Measurements from ENCODE around the gene SNTA1.

Gene SNTA1

DNA sequence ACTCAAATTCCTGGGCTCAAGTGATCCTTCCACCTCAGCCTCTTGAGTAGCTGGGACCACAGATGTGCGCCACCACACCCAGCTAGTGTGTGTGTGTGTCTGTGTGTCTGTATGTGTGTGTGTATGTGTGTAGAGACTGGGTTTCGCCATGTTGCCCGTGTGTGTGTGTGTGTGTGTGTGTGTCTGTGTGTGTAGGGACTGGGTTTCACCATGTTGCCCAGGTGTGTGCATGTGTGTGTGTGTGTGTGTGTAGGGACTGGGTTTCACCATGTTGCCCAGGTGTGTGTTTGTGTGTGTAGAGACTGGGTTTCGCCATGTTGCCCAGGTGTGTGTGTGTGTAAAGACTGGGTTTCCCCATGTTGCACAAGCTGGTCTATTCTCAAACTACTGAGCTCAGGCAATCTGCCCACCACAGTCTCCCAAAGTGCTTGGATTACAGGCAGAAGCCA is 70.5 kb downstream of the SNTA1 start:
- H4K8ac ChIP-seq (ENCODE audit: low read depth, low read length) = no peak overlapping the region
- H2BK5ac ChIP-seq (ENCODE audit: low read depth, low read length, poor library complexity) = no peak overlapping the region

DNA sequence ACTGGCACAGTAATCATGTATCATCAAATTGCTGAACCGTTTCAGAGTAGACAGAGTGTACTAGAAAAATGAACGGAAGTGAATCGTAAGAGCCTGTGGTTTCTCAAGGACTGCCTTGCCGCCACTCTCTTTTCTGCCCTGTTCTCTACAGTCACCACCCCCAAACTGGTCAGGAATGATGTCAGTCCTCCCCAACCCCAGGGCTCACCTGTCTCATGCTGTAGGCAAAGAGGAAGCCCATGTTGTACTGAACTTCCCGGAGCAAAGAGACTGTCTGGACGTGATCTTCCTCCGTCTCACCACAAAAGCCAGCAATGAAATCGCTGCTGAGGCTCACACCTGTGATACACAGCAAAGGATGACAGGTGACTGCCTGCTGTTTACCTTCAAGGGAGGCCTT is 73.3 kb downstream of the SNTA1 start:
- H3K18ac ChIP-seq (ENCODE audit: low read length) = no peak overlapping the region
- no CpG with 5 or more reads among the region's 8 CpGs for WGBS (ENCODE audit: extremely low coverage, insufficient coverage, insufficient read length)
- no peak overlapping the region for H4K91ac ChIP-seq (ENCODE audit: low read depth, low read length)
- H3K4me2 ChIP-seq (ENCODE audit: low read length) = no peak overlapping the region
- H3K4me1 ChIP-seq (ENCODE audit: control insufficient read depth in 1 of 2, insufficient read depth in 2 of 2, low read length in 2 of 2) = no peaks in the 10 kb centered on the region
- no peak overlapping the region for H3K14ac ChIP-seq (ENCODE audit: low read length)
- H4K12ac ChIP-seq (ENCODE audit: low read depth, low read length) = no peak overlapping the region
- no peak overlapping the region for H4K8ac ChIP-seq (ENCODE audit: low read depth, low read length)
- no peak overlapping the region for H3K4me3 ChIP-seq (ENCODE audit: low read depth, low read length)
- no peak overlapping the region for H2AFZ ChIP-seq (ENCODE audit: insufficient read depth, low read length, poor library complexity)
- no peaks in the 10 kb centered on the region for H3K9me3 ChIP-seq (ENCODE audit: insufficient read depth, low read depth, low read length)
- no peak for DNase-seq
- H3K23ac ChIP-seq (ENCODE audit: low read length) = no peak overlapping the region
- H2AK5ac ChIP-seq (ENCODE audit: low read length) = no peak overlapping the region
- H2BK120ac ChIP-seq (ENCODE audit: insufficient read depth, low read length, poor library complexity) = no peak overlapping the region
- H2BK12ac ChIP-seq (ENCODE audit: low read length) = no peak overlapping the region
- no peak overlapping the region for H3K9ac ChIP-seq (ENCODE audit: low read length)
- H3K79me2 ChIP-seq (ENCODE audit: control insufficient read depth, insufficient read depth, low read length, poor library complexity) = no peaks in the 10 kb centered on the region
- no peak overlapping the region for H3K4ac ChIP-seq (ENCODE audit: low read depth, low read length)
- no peak overlapping the region for H3K27ac ChIP-seq (ENCODE audit: low read depth, low read length)
- H2BK5ac ChIP-seq (ENCODE audit: low read depth, low read length, poor library complexity) = no peak overlapping the region
- H3K36me3 ChIP-seq (ENCODE audit: control insufficient read depth in 1 of 2, insufficient read depth in 2 of 2, low read length in 2 of 2) = peaks cover 21 to 31% of the 10 kb centered on the region in 2 experiments
- no peaks in the 10 kb centered on the region for H3K79me1 ChIP-seq (ENCODE audit: low read length)
- no peaks in the 10 kb centered on the region for H3K27me3 ChIP-seq (ENCODE audit: insufficient read depth, low read length)

More for the DNA sequence above, 70.5 kb downstream of the SNTA1 start:
- DNase-seq = no peak
- WGBS (ENCODE audit: extremely low coverage, insufficient coverage, insufficient read length) = no CpG with 5 or more reads among the region's 4 CpGs
- Histone ChIP-seq H3K23ac (ENCODE audit: low read length) (no peak overlapping the region), H3K79me1 (ENCODE audit: low read length) (no peaks in the 10 kb centered on the region), H3K36me3 (ENCODE audit: control insufficient read depth in 1 of 2, insufficient read depth in 2 of 2, low read length in 2 of 2) (peaks cover 15 to 30% of the 10 kb centered on the region in 2 experiments), H3K4me2 (ENCODE audit: low read length) (no peak overlapping the region), H3K4me1 (ENCODE audit: control insufficient read depth in 1 of 2, insufficient read depth in 2 of 2, low read length in 2 of 2) (no peaks in the 10 kb centered on the region), H2BK12ac (ENCODE audit: low read length) (no peak overlapping the region), H4K12ac (ENCODE audit: low read depth, low read length) (no peak overlapping the region), H3K9me3 (ENCODE audit: insufficient read depth, low read depth, low read length) (no peaks in the 10 kb centered on the region), H3K27me3 (ENCODE audit: insufficient read depth, low read length) (no peaks in the 10 kb centered on the region), H3K18ac (ENCODE audit: low read length) (no peak overlapping the region), H2AK5ac (ENCODE audit: low read length) (no peak overlapping the region), H3K27ac (ENCODE audit: low read depth, low read length) (no peak overlapping the region), H3K79me2 (ENCODE audit: control insufficient read depth, insufficient read depth, low read length, poor library complexity) (no peaks in the 10 kb centered on the region), H3K9ac (ENCODE audit: low read length) (no peak overlapping the region), H3K4me3 (ENCODE audit: low read depth, low read length) (no peak overlapping the region), H3K4ac (ENCODE audit: low read depth, low read length) (no peak overlapping the region), H3K14ac (ENCODE audit: low read length) (no peak overlapping the region), H2BK120ac (ENCODE audit: insufficient read depth, low read length, poor library complexity) (no peak overlapping the region), H4K91ac (ENCODE audit: low read depth, low read length) (no peak overlapping the region), H2AFZ (ENCODE audit: insufficient read depth, low read length, poor library complexity) (no peak overlapping the region)

DNA sequence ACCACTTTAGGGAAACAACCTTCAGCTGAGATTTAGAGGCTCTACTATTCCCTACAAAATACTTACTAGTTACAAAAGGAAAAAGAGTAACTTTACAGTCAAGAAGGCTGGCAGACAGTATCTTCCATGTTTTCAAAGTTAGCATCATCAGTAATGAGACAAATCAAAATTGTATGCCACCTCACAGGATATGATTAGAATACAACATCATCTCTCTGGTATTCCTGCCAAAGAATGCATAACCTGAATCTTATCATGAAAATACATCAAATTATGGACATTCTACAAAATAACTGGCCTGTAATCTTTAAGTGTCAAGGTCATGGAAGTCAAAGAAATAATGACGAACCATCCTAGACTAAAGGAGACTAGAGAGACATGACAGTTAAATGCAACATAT is 80.7 kb downstream of the SNTA1 start:
- H3K4ac ChIP-seq (ENCODE audit: low read depth, low read length) = no peak overlapping the region
- H3K27ac ChIP-seq (ENCODE audit: low read depth, low read length) = no peak overlapping the region
- no CpG with 5 or more reads among the region's 1 CpG for WGBS (ENCODE audit: extremely low coverage, insufficient coverage, insufficient read length)
- no peak overlapping the region for H3K14ac ChIP-seq (ENCODE audit: low read length)
- no peak overlapping the region for H3K4me2 ChIP-seq (ENCODE audit: low read length)
- no peaks in the 10 kb centered on the region for H3K79me2 ChIP-seq (ENCODE audit: control insufficient read depth, insufficient read depth, low read length, poor library complexity)
- no peak overlapping the region for H3K9ac ChIP-seq (ENCODE audit: low read length)
- no peak overlapping the region for H2BK120ac ChIP-seq (ENCODE audit: insufficient read depth, low read length, poor library complexity)
- no peak overlapping the region for H2BK5ac ChIP-seq (ENCODE audit: low read depth, low read length, poor library complexity)
- no peak overlapping the region for H3K18ac ChIP-seq (ENCODE audit: low read length)
- H4K8ac ChIP-seq (ENCODE audit: low read depth, low read length) = no peak overlapping the region
- no peak overlapping the region for H4K91ac ChIP-seq (ENCODE audit: low read depth, low read length)
- no peaks in the 10 kb centered on the region for H3K27me3 ChIP-seq (ENCODE audit: insufficient read depth, low read length)
- H3K4me3 ChIP-seq (ENCODE audit: low read depth, low read length) = no peak overlapping the region
- H2AFZ ChIP-seq (ENCODE audit: insufficient read depth, low read length, poor library complexity) = no peak overlapping the region
- H3K79me1 ChIP-seq (ENCODE audit: low read length) = no peaks in the 10 kb centered on the region
- H3K9me3 ChIP-seq (ENCODE audit: insufficient read depth, low read depth, low read length) = no peaks in the 10 kb centered on the region
- peak in 1 of 2 donors; percentile 34 for DNase-seq
- no peaks in the 10 kb centered on the region for H3K4me1 ChIP-seq (ENCODE audit: control insufficient read depth in 1 of 2, insufficient read depth in 2 of 2, low read length in 2 of 2)
- no peak overlapping the region for H3K23ac ChIP-seq (ENCODE audit: low read length)
- no peak overlapping the region for H2AK5ac ChIP-seq (ENCODE audit: low read length)
- peaks cover 27 to 34% of the 10 kb centered on the region in 2 experiments for H3K36me3 ChIP-seq (ENCODE audit: control insufficient read depth in 1 of 2, insufficient read depth in 2 of 2, low read length in 2 of 2)
- no peak overlapping the region for H2BK12ac ChIP-seq (ENCODE audit: low read length)
- H4K12ac ChIP-seq (ENCODE audit: low read depth, low read length) = no peak overlapping the region

DNA sequence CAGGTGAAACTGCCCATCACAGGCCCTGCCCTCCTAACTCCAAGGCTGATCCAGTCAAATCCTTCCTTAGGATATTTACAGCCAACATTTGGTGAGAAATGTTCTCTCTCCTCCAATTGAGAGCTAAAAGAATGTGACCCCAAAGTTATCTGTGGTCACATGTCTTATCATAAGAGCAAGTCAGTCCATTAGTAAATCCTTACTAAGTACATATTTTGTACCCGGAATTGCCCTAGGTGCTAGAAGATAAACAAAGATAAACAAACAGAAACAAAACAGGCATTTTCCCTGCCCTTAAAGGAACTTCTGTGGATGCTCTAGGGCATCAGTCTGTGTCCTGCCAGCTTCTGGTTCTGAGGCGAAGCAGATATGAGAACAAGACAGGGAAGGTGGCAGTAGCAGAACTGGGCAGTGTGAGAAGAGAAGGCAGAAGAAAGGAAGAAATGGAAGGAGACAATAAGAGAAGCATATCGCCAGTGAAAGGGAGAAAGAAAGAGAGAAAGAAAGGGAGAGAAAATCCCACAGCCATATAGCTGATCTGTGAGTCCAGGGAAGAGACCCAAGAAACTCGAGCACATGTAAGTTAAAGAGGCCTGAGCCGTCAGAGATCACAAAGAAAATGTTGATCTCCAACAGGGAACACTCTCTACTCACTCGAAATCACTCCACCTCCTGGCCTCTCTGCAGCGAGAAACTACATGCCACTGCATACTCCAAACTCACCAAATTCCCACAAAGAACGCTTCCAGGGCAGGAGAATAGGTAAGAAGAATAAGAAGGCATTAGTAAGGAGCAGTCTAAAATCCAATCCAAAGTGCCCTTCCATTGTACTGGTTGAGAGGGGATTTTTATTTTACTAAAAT is 83.9 kb downstream of the SNTA1 start:
- no peak overlapping the region for H3K27ac ChIP-seq (ENCODE audit: low read depth, low read length)
- H3K14ac ChIP-seq (ENCODE audit: low read length) = no peak overlapping the region
- no peak overlapping the region for H2BK12ac ChIP-seq (ENCODE audit: low read length)
- no peak overlapping the region for H2BK120ac ChIP-seq (ENCODE audit: insufficient read depth, low read length, poor library complexity)
- no peak overlapping the region for H4K12ac ChIP-seq (ENCODE audit: low read depth, low read length)
- H2AK5ac ChIP-seq (ENCODE audit: low read length) = no peak overlapping the region
- H4K91ac ChIP-seq (ENCODE audit: low read depth, low read length) = no peak overlapping the region
- H2BK5ac ChIP-seq (ENCODE audit: low read depth, low read length, poor library complexity) = no peak overlapping the region
- no peak overlapping the region for H2AFZ ChIP-seq (ENCODE audit: insufficient read depth, low read length, poor library complexity)
- no peak overlapping the region for H3K23ac ChIP-seq (ENCODE audit: low read length)
- H3K4me2 ChIP-seq (ENCODE audit: low read length) = no peak overlapping the region
- no peak overlapping the region for H3K18ac ChIP-seq (ENCODE audit: low read length)
- H3K79me2 ChIP-seq (ENCODE audit: control insufficient read depth, insufficient read depth, low read length, poor library complexity) = no peaks in the 10 kb centered on the region
- no peaks in the 10 kb centered on the region for H3K27me3 ChIP-seq (ENCODE audit: insufficient read depth, low read length)
- H3K9ac ChIP-seq (ENCODE audit: low read length) = no peak overlapping the region
- no peak overlapping the region for H4K8ac ChIP-seq (ENCODE audit: low read depth, low read length)
- H3K4me1 ChIP-seq (ENCODE audit: control insufficient read depth in 1 of 2, insufficient read depth in 2 of 2, low read length in 2 of 2) = no peaks in the 10 kb centered on the region
- H3K9me3 ChIP-seq (ENCODE audit: insufficient read depth, low read depth, low read length) = no peaks in the 10 kb centered on the region
- H3K4me3 ChIP-seq (ENCODE audit: low read depth, low read length) = no peak overlapping the region
- WGBS (ENCODE audit: extremely low coverage, insufficient coverage, insufficient read length) = no CpG with 5 or more reads among the region's 8 CpGs
- H3K4ac ChIP-seq (ENCODE audit: low read depth, low read length) = no peak overlapping the region
- peak in 1 of 2 donors; percentile 43 for DNase-seq
- H3K79me1 ChIP-seq (ENCODE audit: low read length) = no peaks in the 10 kb centered on the region
- peaks cover 15 to 29% of the 10 kb centered on the region in 2 experiments for H3K36me3 ChIP-seq (ENCODE audit: control insufficient read depth in 1 of 2, insufficient read depth in 2 of 2, low read length in 2 of 2)

Measured in trophoblast cell (in vitro differentiated cells and primary cell).